HCT116 (cell line): ENCODE results near the gene LRP1B. TPM values are rescaled to one million over a fixed set of nuclear protein-coding genes. Genes with fewer than 3 reads are reported as not detected.

Source experiments
- ATAC-seq: fragments of 200-7000 bp; cut with Tn5 transposase; 2 replicates; pipeline ENCODE4 v1.9.1; 2020; ENCODE audit warnings: mild to moderate bottlenecking, moderate library complexity
- BruUV-seq: library from RNA; stranded (reverse); fragments of 400-500 nt; replicated peaks from 2 replicates; lab custom pipeline; 2021; lab: Mats Ljungman, UMichigan
- CTCF ChIA-PET: fragments of 300-600 bp; sonication (Branson Sonifier 250); formaldehyde crosslinking; loops from one replicate; lab custom pipeline; 2021; ENCODE audit warnings: antibody characterized with exemption; lab: Charles Lee
- POLR2A ChIA-PET: fragments of 300-600, 350-600 bp; sonication (Branson Sonifier 250); formaldehyde crosslinking; loops from one replicate; lab custom pipeline; 2021; ENCODE audit warnings: antibody characterized with exemption; lab: Charles Lee
- RAD21 ChIA-PET, 2 experiments: fragments of 300-600 bp; sonication (Branson Sonifier 250); formaldehyde crosslinking; loops; one replicate each; lab custom pipeline; 2023; ENCODE audit warnings: low total read pairs in 2 of 2; ENCODE audit not compliant: uncharacterized antibody in 2 of 2, unreplicated experiment in 2 of 2, low non-redundant PET in 1 of 2; lab: Charles Lee
- DNase-seq: peaks from one replicate; pipeline ENCODE4 v3.0.0-alpha.2; 2010; ENCODE audit warnings: low read depth, low spot score
- H2AFZ ChIP-seq: fragments of 200-600 bp; shearing (Covaris generic), sonication (generic); 2 replicates; pipeline ENCODE4 v1.6.1; 2017; ENCODE audit warnings: low read depth, mixed run types, mixed read lengths, antibody characterized with exemption, low read length; ENCODE audit not compliant: poor library complexity, severe bottlenecking
- H3K27ac ChIP-seq: 2 replicates; pipeline ENCODE4 v1.5.1; 2012; ENCODE audit warnings: low read depth, low read length
- H3K27me3 ChIP-seq: fragments of 200-600 bp; sonication (generic); 2 replicates; pipeline ENCODE4 v1.6.1; 2016; ENCODE audit warnings: mixed run types, low read length, mixed read lengths; ENCODE audit not compliant: insufficient read depth
- H3K36me3 ChIP-seq, 2 experiments: fragments of 200-500 bp in 1 of 2; fragments of 200-600 bp in 1 of 2; sonication (Bioruptor generic) in 1 of 2; sonication (generic) in 1 of 2; 2 replicates each; pipeline versions ENCODE4 v1.5.1 to v1.6.1; 2014 to 2016; ENCODE audit warnings: low read length in 2 of 2, inconsistent platforms in 1 of 2, mixed read lengths in 1 of 2, mixed run types in 1 of 2; ENCODE audit not compliant: insufficient read depth in 2 of 2, control insufficient read depth in 1 of 2
- H3K4me1 ChIP-seq, 2 experiments: fragments of 200-600 bp in 1 of 2; sonication (generic) in 1 of 2; 2 replicates each; pipeline versions ENCODE4 v1.5.1 to v1.6.1; 2012 to 2017; ENCODE audit warnings: low read length in 2 of 2, inconsistent platforms in 1 of 2, mild to moderate bottlenecking in 1 of 2, mixed read lengths in 1 of 2, mixed run types in 1 of 2, moderate library complexity in 1 of 2; ENCODE audit not compliant: insufficient read depth in 2 of 2, control insufficient read depth in 1 of 2
- H3K4me2 ChIP-seq: fragments of 200-600 bp; sonication (generic); 2 replicates; pipeline ENCODE4 v1.6.1; 2017; ENCODE audit warnings: mixed run types, low read length, mixed read lengths
- H3K4me3 ChIP-seq, 2 experiments: fragments of 200-600 bp in 1 of 2; sonication (generic) in 1 of 2; replicated peaks in 1 of 2; 2 replicates each; pipeline ENCODE4 v1.5.1; 2011 to 2016; ENCODE audit warnings: low read length in 2 of 2, control low read depth in 1 of 2, low read depth in 1 of 2, mild to moderate bottlenecking in 1 of 2, mixed read lengths in 1 of 2, mixed run types in 1 of 2
- H3K79me2 ChIP-seq: fragments of 200-600 bp; sonication (generic); 2 replicates; pipeline ENCODE4 v1.6.1; 2017; ENCODE audit warnings: mild to moderate bottlenecking, mixed run types, low read length, moderate library complexity, mixed read lengths; ENCODE audit not compliant: insufficient read depth
- H3K9ac ChIP-seq: fragments of 200-600 bp; sonication (generic); 2 replicates; pipeline ENCODE4 v1.6.1; 2016; ENCODE audit warnings: low read length, mixed read lengths
- H3K9me2 ChIP-seq: fragments of 200-600 bp; sonication (generic), shearing (Covaris generic); 2 replicates; pipeline ENCODE4 v1.6.1; 2017; ENCODE audit warnings: mixed run types, mild to moderate bottlenecking, moderate library complexity; ENCODE audit not compliant: insufficient read depth
- H3K9me3 ChIP-seq, 2 experiments: fragments of 200-500 bp in 1 of 2; fragments of 200-600 bp in 1 of 2; sonication (Bioruptor generic) in 1 of 2; sonication (generic) in 1 of 2; 2 replicates each; pipeline ENCODE4 v1.6.1; 2014 to 2017; ENCODE audit warnings: low read length in 2 of 2, mixed read lengths in 2 of 2, inconsistent platforms in 1 of 2, low read depth in 1 of 2, mild to moderate bottlenecking in 1 of 2, mixed run types in 1 of 2, moderate library complexity in 1 of 2; ENCODE audit not compliant: control insufficient read depth in 1 of 2, insufficient read depth in 1 of 2
- H4K20me1 ChIP-seq: fragments of 200-600 bp; sonication (generic), shearing (Covaris generic); 2 replicates; pipeline ENCODE4 v1.6.1; 2017; ENCODE audit warnings: mixed run types, mild to moderate bottlenecking, moderate library complexity; ENCODE audit not compliant: insufficient read depth
- ATF3 ChIP-seq: IDR thresholded peaks from 2 replicates; pipeline ENCODE4 v1.6.1; 2012
- CEBPB ChIP-seq: IDR thresholded peaks from 2 replicates; pipeline ENCODE4 v1.6.1; 2012; ENCODE audit warnings: low read depth
- CTCF ChIP-seq, 3 experiments: fragments of 200-600 bp in 1 of 3; sonication (generic) in 1 of 3; IDR thresholded peaks in 2 of 3; conservative IDR thresholded peaks in 1 of 3; 2 replicates each; pipeline ENCODE4 v1.5.1; 2012 to 2017; ENCODE audit warnings: low read depth in 2 of 3, low read length in 2 of 3, antibody characterized with exemption in 1 of 3, borderline replicate concordance in 1 of 3, control low read depth in 1 of 3, mild to moderate bottlenecking in 1 of 3, mixed read lengths in 1 of 3, mixed run types in 1 of 3, moderate library complexity in 1 of 3; ENCODE audit not compliant: insufficient read depth in 1 of 3
- EZH2 ChIP-seq: fragments of 200-600 bp; sonication (generic); IDR thresholded peaks from 2 replicates; pipeline ENCODE4 v1.6.1; 2017; ENCODE audit warnings: antibody characterized with exemption, mixed run types
- EZH2phosphoT487 ChIP-seq: fragments of 200-600 bp; IDR thresholded peaks from 2 replicates; pipeline ENCODE4 v1.6.1; 2018; ENCODE audit warnings: antibody characterized with exemption, borderline replicate concordance
- FOSL1 ChIP-seq: IDR thresholded peaks from 2 replicates; pipeline ENCODE4 v1.6.1; 2012; ENCODE audit warnings: low read depth
- JUND ChIP-seq: IDR thresholded peaks from 2 replicates; pipeline ENCODE4 v1.6.1; 2012
- MAX ChIP-seq: IDR thresholded peaks from 2 replicates; pipeline ENCODE4 v1.6.1; 2012
- SRF ChIP-seq: IDR thresholded peaks from 2 replicates; pipeline ENCODE4 v1.6.1; 2012; ENCODE audit warnings: low read depth
- ZFX ChIP-seq: fragments of 450-650 bp; IDR thresholded peaks from 2 replicates; pipeline ENCODE4 v1.6.1; 2017
- intact Hi-C: fragments of 100-400 bp; cut with micrococcal nuclease; formaldehyde crosslinking; loops from 2 replicates; pipeline ENCODE4 v1.10.0; 2022
- total RNA-seq: library from RNA; stranded (reverse); gene quantifications from one replicate; pipeline ENCODE4 v1.2.1, GENCODE V29; 2021; ENCODE audit not compliant: unreplicated experiment

The LRP1B gene
- total RNA-seq, 1 experiment from 2014 or later: 0.34 TPM

- intact Hi-C loops: no loop called here
- no peaks in the 10 kb centered on the region for H3K9me3 ChIP-seq
- ATAC-seq (no peak), DNase-seq (no peak)
- H2AFZ ChIP-seq: no peak overlapping the region
- RAD21 ChIA-PET: no interaction called here
- no peaks in the 10 kb centered on the region for H3K27me3 ChIP-seq
- no peak overlapping the region for H3K4me3 ChIP-seq
- H3K4me1 ChIP-seq: no peaks in the 10 kb centered on the region
- CTCF ChIA-PET: no interaction called here
- POLR2A ChIA-PET: no interaction called here
- H3K4me2 ChIP-seq: no peak overlapping the region
- no peaks in the 10 kb centered on the region for H4K20me1 ChIP-seq
- H3K9ac ChIP-seq: no peak overlapping the region
- TF ChIP-seq FOSL1 (no peak), JUND (no peak), ZFX (no peak), MAX (no peak), CEBPB (no peak), ATF3 (no peak), EZH2phosphoT487 (no peak), SRF (no peak)
- H3K9me2 ChIP-seq: no peaks in the 10 kb centered on the region
- H3K79me2 ChIP-seq: no peaks in the 10 kb centered on the region
- BruUV-seq: no TSS peak
- no peaks in the 10 kb centered on the region for H3K36me3 ChIP-seq
- no peak overlapping the region for H3K27ac ChIP-seq
Observed at GRCh38 chr2:141703501-141703900, 427.3 kb downstream of the LRP1B start.

GRCh38 chr2:141701618-141702017, 429.2 kb downstream of the LRP1B start:
- H2AFZ ChIP-seq: no peak overlapping the region
- ChIA-PET POLR2A (no interaction called here), CTCF (no interaction called here), RAD21 (no interaction called here)
- H3K4me1 ChIP-seq: no peaks in the 10 kb centered on the region
- no peak overlapping the region for H3K27ac ChIP-seq
- H3K4me2 ChIP-seq: no peak overlapping the region
- no peak overlapping the region for H3K9ac ChIP-seq
- H3K9me3 ChIP-seq: no peaks in the 10 kb centered on the region
- no TSS peak for BruUV-seq
- H3K36me3 ChIP-seq: no peaks in the 10 kb centered on the region
- ATAC-seq (no peak), DNase-seq (no peak)
- TF ChIP-seq EZH2: no peak
- TF ChIP-seq EZH2phosphoT487: no peak
- no peak for TF ChIP-seq ZFX
- TF ChIP-seq SRF: no peak
- no peak for TF ChIP-seq CTCF (IDR thresholded peaks at IDR 0.05 in 2 of 3, conservative IDR thresholded peaks at IDR 0.05 in 1 of 3; ENCODE audit: borderline replicate concordance in 1 of 3, insufficient read depth in 1 of 3, low read depth in 2 of 3, low read length in 2 of 3)
- TF ChIP-seq CEBPB: no peak
- no peaks in the 10 kb centered on the region for H4K20me1 ChIP-seq
- H3K9me2 ChIP-seq: no peaks in the 10 kb centered on the region
- H3K27me3 ChIP-seq: no peaks in the 10 kb centered on the region
- intact Hi-C loops: no loop called here
- no peaks in the 10 kb centered on the region for H3K79me2 ChIP-seq
- no peak overlapping the region for H3K4me3 ChIP-seq
